Stimulated activated CD4-positive, alpha-beta T cell treated with anti-CD3 and anti-CD28 coated beads, TNF-alpha, amount 100 ng/mL, for 24 hours (primary cell): ENCODE measurements around the gene RCAN3.
"Not testable (repeated sequence)": the region's sequence is repeated elsewhere in the genome, so short reads cannot be mapped to it uniquely, and the experiment has no call there.

Source experiments
- DNase-seq, 3 experiments: peaks; one replicate each; pipeline ENCODE4 v3.0.0-alpha.2; 2020; ENCODE audit warnings: low read depth in 3 of 3

Gene RCAN3

GRCh38 chr1:24502709-24503058 is at the start of gene RCAN3:
Gene RCAN3 (plus strand): TSS chr1:24502836. CDS start chr1:24514373, 11,537 bp downstream.
- peak; percentile 72 to 89 (median 85) for DNase-seq

GRCh38 chr1:24452922-24453485 is 49.6 kb upstream of the RCAN3 start:
- DNase-seq = no peak

GRCh38 chr1:24454673-24455072 is 48.0 kb upstream of the RCAN3 start:
- no peak for DNase-seq

GRCh38 chr1:24455272-24455671 is 47.4 kb upstream of the RCAN3 start:
- no peak for DNase-seq

DNA sequence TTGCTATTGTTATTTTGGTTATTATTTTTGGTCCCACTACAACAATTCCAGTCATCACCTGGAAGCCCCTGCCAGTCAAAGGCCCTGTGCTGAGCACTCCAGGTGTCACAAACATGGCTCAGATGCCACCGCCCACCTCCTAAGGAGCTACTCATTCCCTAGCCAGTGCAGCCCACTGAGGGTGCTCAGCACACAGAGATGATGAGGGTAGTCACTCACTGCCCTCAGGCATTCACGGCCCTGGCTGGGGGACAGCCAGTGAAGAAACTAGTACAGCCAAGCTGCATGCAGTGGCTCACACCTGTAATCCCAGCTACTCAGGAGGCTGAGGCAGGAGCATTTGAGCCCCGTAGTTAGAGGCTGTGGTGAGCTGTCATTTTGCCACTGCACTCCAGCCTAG is 44.8 kb upstream of the RCAN3 start:
- no peak for DNase-seq

DNA sequence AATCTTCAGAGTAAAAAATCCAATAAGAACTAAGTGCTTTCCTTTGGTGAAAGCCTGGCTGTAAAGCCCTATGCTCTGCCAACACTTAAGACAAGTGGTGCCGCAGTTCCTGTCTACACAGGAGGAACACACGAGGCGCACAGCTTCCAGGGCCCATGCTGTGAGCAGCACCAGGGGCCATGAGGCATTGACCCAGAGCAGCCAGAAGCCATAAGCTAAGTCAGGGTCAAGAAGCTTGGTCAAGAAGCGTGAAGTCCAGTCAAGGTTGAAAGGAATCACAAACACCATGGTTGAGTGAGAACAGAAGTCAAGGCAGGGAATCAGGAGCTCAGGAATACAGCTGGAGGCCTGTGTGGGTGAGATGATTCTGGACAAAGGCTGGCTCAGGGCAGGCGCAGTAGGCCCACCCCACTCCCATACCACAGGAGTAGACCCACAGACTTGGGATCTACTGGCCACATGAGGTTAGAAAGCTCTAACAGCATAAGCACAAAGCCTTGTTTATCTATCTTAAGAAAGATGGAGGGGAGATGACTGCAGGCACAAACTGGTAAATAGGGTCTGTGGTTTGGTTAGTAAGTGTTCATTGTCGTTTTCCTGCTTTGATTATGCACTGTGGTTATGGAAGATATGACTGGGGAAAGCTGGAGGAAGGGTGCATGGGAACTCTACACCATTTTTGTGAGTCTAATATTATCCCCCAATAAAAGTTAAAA is 42.9 kb upstream of the RCAN3 start:
- no peak for DNase-seq

- DNase-seq = not testable (repeated sequence)
These were observed 40.5 kb upstream of the RCAN3 start for GRCh38 chr1:24462128-24462527.

DNA sequence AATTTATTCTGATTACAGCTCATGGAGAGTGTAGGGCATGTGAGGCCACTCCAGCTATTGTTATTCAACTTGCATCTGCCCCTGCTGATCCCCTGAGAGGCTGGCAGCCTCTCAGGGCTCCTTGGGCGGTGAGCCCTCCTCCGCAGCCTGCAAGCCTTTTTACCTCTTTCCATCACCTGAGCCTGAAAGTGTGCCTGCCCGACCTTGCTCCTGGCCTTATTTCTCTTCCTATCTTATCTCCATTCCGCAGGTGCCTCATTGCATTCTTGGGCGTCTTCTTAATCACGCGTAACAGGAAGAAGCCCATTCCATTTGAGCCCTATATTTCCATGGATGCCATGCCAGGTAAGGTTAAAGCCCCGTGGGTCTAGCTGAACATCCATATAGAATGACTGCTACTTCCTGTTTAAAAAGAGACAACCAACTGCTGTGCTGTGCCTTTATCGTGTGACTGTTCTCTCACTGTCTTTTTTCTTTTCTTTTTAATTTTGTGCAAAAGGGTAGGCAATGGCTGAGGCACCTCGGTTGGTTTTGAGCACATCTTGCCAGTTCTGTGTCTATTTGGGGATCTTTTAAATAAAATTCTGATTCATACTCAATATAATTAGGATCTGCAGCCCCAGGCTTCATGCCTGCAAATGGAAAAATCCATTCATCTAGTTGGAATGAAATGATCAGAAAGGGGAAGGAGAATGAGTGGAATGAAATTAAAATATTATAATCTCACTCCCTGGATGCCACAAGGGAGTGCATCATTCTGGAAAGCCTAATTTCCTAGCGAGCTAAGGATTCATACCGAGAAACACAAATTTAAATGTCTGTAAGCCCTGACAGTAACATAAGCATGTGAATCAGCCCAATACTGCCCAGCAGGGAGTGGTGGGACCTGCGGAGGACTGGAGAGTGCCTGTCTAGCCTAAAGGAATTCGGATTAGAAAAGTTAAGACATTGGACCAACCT is 38.6 kb upstream of the RCAN3 start:
- DNase-seq = no peak

DNA sequence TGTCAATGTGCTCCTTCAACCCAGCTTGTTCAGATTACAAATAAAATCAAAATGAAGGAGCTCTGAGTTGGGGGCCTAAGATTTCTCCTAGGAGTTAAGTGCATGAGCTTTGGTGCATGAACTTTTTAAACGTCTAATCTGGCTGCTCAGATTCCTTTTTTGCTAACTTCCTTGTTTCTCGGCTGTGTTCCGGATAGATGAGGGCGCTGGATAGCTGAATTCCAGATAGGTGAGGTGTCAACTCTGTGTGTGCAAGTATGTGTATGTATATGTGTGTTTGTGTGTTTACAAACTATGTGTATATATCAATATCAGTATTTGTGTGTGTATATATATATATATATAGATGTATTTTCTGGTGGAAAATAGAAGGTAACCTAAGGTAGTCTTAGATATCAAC is 37.5 kb upstream of the RCAN3 start:
- DNase-seq = no peak

- no peak for DNase-seq
These were observed 37.0 kb upstream of the RCAN3 start for GRCh38 chr1:24465638-24466037.

DNA sequence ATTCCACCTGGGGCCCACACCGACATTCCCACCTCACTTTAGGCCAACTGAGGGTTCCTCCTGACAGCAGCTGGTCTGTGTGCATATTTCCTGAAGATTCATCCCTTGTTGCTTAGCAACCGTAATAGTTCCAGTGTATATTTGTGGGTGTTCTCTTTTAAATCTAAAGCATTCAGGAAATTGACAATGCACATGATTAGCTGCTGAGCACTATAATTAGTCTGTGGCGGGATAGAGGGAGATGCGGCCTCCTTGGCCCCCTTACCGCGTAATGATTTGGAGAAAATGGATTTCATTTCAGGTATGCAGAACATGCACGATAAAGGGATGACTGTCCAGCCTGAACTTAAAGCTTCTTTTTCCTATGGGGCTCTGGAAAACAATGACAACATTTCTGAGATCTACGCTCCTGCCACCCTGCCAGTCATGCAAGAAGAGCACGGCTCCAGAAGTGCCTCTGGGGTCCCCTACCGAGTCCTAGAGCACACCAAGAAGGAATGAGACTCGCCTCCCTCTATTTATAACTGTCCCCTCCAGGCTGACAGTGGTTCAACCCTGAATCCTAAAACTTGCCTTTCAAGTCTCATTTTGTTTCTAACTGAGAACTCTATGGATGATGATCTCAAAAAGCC is 33.8 kb upstream of the RCAN3 start:
- DNase-seq = no peak

DNA sequence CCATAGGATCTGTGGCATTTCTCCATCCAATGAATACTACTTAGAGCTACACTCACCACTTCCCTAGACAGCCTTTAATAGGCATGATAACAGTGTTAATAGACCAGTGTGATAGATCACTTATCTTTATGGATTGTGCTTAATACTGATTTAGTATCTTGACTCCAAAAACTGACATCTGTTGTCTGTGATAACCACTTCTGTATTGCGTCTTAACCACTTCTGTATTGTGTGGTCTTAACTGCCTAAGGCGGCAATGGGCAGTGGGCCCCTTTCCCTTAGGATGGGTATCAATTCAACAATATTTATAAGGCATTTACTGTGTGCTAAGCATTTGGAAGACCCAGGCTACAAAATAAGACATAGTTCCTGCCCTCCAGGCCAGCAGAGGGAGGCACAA is 32.0 kb upstream of the RCAN3 start:
- DNase-seq = no peak

DNA sequence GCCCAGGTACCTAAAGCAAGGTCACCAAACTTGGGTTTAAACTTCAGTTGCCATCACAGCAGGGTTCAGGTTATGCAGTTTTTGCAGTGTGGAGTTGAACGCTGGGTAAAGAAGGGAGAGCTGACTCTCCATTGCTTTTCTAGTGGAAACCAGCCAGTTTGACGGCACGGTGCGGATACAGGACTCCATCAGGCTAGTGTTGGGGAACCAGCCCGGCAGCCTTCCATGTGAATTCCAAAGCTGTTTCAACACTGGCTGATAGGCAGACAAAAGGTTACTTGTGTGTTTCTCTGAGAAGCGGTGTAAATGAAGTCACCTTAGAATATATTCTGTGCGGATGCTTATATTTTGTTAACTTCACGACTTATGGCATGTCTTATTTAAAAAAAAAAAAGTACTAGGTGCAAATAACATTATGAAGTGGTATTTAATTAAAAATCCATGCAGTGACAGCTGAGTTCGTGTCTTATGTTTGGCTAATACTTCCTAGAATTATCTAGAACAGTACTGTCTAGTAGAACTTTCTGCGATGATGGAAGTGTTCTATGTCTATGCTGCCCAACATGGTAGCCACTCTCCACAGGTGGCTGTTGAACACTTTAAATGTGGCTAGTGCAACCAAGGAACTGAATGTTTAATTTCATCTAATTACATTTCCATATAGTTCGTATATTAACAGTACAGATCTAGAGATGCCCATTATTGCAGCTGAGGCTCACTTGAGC is 29.9 kb upstream of the RCAN3 start:
- DNase-seq = no peak

GRCh38 chr1:24474193-24474592 is 28.4 kb upstream of the RCAN3 start:
- DNase-seq = no peak

DNA sequence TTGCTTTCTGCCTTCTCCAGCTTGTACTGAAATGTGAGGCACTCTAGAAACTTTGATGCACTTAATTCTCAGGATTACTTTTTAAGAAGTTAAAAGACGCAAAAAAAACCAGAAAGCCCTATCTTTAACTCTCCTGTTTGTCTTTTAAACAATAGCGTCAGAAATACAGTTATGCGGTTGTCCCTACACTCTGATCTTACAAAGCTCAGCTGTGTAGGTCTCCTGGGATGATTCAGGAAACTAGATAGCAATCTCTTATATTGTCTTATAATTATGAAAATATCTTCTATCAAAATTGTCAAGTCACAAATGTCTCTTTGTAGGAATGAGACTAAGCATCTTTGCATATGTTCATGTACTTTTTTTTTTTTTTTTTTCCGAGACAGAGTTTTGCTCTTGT is 26.9 kb upstream of the RCAN3 start:
- DNase-seq = no peak

DNA sequence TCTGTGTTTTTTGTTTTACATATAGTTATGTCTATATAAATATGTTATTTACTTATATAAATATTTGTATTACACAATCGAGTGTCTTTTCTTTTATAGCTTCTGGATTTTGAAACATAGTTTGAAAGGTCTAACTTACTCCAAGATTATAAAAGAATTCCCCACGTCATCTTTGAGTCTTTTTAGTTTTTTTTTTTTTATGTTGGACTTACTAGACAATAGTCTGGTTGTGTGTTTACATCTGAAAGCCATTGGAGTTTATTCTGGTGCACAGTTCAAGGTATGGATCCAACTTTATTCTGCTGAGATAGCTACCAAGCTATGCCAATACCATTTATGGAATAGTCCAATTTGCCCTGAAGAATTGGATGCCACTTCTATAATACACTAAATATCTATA is 26.1 kb upstream of the RCAN3 start:
- DNase-seq = no peak

GRCh38 chr1:24477309-24477708 is 25.3 kb upstream of the RCAN3 start:
- no peak for DNase-seq

DNA sequence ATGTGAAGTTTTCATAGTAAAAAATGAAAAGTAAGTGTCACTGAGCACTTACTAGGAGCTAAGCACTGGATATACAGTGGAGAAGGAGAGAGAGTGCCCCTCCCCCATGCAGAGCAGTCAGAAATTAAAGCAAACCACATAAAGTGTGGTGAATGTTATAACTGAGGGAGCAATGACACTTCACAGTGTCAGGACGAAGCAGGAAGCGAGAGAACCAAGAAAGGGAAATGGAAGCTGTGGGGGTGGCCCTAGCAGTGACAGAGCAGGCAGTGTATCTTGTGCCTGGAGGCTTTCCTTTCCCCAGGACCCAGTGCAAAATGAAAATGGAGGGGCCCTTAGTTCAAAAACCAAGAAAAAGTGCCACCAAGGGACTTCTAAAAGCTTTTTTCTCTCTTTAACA is 21.5 kb upstream of the RCAN3 start:
- peak; percentile 46 to 58 (median 48) for DNase-seq

- no peak for DNase-seq
These were observed 20.6 kb upstream of the RCAN3 start for GRCh38 chr1:24481843-24482610.

GRCh38 chr1:24483441-24483840 is 19.2 kb upstream of the RCAN3 start:
- DNase-seq = no peak

- DNase-seq = no peak
These were observed 18.4 kb upstream of the RCAN3 start for GRCh38 chr1:24484199-24484598.
